Stimulated activated CD8-positive, alpha-beta memory T cell treated with anti-CD3 and anti-CD28 coated beads, Interleukin-7, amount 100 ng/mL, for 1 hour (primary cell): ENCODE measurements around the gene ATG2A.

Experiments used
- DNase-seq, 2 donors: peaks; one replicate each; pipeline ENCODE4 v3.0.0-alpha.2; 2020; ENCODE audit warnings: low read depth in 2 of 2

The ATG2A gene

GRCh38 chr11:64870176-64870892 lies 46.7 kb downstream of the ATG2A start:
- no peak for DNase-seq

DNA sequence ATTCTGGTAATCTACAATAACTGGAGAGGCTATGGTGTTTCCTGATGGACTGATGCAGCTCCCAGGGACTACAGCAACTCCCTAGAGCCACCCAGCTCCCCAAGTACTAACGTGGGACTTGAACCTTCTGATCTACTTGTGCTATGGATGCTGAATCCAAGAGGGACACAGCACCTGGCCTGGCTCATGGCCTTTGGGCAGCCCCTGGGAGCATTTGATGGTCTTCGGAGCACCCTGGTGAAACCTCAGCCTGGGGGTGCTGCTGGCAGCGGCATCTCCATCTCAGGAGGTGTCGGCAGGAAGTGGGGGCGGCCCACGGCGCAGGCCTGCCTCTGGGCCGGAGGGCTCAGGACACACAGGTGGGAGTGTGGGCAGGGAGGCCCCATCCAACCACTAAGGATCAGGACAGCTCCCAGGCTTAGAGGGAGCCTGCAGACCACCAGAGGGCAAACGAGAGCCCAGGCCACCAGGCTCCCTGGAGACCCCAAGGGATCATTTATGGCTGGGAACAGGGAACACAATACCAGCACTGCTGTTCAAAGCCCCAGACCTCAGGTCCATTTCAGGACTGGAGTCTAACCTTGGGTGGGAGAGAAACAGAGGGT lies 47.3 kb downstream of the ATG2A start:
- DNase-seq = no peak

DNA sequence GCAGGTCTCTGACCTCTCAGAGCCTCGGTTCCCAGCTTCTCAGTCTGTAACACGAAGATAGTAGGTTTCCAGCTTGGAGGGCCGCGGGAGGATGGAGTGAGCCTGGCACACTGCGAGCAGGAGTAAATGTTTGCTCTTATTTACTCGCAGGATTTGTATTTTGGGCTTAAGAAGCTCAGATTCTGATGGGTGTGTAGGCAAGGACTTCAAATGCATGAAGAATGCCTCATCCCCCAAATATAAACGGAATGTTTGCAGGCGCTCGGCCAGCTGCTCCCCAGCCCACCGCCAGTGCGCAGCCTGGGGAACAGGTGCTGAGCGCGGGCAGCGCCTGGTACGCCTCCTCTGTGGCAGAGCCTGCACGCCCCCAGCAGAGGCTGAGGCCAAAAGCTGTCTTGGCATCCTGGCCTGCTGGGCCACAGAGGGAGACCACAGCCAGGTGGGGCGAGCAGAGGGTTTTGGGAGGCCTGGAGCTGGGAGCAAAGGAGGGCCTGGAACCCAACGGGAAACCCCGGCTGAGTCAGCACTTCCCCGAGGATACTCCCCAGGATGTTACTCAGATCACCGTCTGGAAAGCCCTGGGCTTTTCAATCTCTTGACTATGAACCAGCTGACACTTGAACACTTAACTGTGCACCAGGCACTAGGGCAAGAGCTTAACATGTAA lies 48.0 kb downstream of the ATG2A start:
- no peak for DNase-seq

DNA sequence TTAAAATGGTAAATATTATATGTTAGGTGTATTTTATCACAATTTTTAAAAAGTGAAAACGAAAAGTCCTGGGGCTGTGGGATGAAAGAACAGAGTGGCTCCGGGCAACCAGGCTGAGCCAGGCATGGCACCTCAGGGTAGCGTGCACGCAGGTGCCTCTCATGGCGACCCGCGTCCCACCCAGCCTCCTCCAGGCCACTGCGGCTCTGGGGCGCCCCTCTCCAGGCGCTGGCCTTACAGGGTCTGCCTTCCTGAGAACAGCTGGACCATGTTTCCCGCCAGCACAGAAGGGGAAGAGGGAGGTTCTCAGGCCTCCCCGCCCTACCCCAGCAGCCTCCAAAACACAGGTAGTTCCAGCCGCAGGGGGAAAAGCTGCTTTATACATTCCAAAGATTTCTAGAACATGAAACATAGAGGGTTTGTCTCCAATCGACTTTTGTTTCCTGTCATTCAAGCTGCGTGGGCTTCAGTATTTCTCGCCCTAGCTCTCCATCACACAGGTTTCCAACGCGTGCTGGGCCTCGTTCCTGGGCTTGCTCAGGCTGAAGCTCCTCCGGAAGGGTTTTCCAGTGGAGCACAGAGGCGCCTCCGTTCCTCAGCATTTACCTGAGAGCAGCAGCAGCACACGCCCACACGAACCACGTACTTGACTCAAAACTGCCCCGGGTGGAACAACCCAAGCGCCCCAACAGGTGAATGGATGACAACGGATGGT lies 49.1 kb downstream of the ATG2A start:
- no peak for DNase-seq

DNA sequence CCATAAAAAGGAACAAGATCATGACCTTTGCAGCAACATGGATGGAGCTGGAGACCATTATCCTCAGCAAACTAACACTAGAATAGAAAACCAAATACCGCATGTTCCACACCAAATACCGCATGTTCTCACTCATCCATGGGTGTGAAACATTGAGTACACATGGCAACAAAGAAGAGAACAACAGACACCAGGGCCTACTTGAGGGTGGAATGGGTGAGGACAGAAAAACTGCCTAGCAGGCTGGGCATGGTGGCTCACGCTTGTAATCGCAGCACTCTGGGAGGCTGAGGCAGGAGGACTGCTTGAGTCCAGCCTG lies 50.9 kb downstream of the ATG2A start:
- DNase-seq = no peak

DNA sequence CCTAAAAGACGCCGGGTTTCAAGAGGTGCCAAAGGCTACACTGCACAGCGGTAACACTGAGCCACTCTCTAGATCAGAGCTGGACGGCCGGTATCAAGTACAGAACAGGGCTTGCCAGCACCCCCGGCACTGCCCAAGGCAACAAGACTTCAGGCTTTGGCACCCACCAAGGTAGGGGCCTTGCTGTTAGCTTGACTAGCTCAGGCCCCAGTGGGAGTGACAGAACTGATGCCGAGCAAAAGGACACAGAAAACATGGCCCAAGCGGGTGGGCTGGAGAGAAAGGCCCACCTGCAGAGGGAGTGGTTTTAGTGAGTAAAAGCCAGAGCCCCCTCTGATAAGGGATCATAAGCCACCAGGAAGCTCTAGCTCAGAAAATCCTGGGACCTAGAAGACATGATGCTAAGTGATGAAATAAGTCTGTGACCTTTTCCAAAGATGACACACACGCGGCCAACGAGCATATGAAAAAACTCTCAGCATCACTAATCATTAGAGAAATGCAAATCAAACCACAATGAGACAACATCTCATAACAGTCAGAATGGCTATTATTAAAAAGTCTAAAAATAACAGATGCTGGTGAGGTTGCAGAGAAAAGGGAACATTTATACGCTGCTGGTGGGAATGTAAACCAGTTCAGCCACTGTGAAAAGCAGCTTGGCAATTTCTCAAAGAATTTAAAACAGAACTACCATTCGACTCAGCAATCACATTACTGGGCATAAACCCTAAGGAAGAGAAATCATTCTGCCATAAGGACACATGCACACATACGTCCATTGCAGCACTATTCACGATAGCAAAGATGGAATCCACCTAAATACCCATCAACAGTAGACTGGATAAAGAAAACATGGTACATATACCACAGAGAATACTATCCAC lies 51.5 kb downstream of the ATG2A start:
- DNase-seq = no peak

DNA sequence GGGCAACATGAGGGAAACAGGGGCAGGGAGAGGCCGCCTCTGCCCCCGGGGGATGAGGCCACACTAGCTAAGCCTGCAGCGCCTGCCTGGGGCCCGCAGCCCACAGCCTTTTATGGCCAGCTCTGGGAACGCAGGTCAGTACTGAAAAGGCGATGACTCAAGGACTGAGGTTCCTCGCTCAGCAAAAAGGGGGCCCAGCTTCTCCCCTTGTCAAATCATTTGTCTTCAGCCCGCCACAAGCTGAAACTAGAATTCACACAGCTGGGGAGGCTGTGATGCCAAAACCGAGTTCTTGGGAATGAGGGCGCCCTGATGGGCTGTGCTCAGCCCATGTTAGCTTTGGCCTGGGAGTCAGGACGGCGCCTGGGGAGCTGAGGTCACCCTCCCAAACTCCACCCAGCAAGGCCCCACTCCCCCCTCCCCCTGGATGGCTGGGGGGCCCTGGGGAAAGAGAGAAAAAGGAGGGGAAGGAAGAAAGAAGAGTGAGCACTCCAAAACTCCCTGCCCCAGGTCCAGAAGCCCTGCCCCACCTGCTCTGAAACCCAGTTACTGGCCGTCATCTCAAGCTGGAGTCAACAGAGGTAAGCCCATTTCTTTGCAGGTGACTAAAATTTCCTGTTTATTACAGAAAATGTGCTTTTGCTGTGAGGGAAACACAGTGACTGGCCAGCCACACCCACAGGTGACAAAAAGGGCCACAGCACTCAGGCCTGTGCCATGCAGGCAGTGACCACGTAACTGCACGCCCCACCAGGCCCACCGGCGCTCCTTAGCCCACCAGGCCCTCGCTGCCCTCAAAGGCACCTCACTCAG lies 52.3 kb downstream of the ATG2A start:
- no peak for DNase-seq

DNA sequence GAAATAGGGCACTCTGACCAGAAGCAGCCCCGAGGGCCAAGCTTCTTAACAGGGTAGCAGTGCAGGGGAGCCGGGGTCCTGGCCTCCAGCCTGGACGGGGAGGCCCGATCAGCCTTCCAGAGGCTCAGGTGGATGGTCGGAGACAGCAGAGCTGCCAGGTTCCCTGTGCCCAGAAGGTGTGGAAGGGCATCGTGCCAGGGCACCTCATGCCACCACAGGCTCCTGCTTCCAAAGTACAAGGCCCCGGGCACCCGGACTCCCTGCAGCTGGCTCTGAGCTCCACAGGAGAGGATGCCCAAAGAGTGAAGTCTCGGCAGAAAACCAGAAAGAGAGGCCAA lies 52.9 kb downstream of the ATG2A start:
- DNase-seq = no peak

- no peak for DNase-seq
Observed at GRCh38 chr11:64863391-64864060, 53.5 kb downstream of the ATG2A start.

- no peak for DNase-seq
Observed at GRCh38 chr11:64862987-64863390, 54.0 kb downstream of the ATG2A start.

DNA sequence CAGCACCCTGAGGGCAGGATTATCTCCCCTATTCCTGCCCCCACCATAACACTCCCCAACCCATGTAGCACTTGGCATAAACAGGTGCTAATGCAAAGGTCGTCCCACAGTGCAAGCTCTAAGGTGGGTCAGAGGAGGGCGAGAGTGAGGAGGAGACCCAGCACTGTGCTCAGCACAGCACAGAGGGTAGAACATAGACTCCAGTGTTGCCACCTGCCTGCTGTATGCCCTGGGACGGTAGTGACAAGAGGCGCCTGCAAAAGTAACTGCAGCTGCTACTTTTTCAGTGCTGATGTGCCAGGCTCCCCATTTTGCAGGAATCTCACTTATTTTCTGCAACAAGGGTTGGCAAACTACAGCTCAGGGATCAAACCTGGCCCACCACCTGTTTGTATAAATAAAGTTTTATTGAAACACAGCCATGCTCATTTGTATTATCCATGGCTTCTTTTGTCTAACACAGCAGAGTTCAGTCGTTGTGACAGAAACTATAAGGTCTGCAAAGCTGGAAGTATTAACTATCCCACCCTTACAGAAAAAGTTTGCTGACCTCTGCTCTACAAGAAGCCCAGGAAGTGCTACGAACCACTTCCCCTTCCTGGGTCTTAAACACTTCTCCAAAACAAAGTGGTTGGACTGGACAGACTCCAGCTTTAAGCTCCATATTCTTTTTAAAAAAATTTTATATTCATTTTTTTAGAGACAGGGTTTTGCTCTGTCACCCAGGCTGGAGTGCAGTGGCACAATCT lies 55.6 kb downstream of the ATG2A start:
- DNase-seq = no peak

GRCh38 chr11:64859542-64860414 lies 57.2 kb downstream of the ATG2A start:
- DNase-seq = no peak

DNA sequence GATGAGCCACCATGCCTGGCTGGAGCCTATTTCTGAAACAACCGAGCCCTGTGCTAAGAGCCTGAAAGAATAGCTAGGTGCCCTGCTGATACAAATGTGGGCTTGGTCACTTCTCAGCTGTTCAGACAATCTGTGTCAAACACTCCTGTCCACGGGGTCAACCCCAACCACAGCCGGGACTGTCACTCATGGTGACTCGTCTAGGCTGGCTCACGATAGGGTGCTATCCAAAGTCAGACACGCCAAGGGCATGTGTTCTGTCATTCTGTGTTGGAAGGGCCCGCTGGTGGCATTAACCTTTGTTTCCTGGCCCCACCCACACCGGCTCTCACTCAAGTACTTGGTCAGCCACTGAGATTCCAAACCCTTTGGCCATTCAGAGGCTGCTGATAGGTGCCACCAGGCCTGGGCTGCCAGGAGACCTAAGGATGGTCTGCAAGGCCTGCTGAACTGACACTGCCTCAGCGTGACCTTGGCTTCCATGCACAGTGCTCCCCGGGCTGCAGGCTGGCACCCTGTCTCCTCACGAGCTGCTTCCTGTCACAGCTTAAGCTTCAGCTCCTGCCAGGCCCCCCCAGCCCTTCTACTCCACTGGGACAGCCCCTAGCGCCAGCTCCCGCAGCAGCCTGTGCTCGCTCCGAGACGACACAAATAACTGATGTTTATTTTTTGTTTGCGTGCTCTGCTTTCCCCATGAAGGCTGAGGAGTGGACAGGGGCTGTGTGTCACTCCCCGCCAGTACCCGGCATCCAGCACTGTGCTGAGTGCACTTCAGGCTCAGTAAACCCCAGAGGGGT lies 58.3 kb downstream of the ATG2A start:
- peak in 1 of 2 donors; percentile 45 for DNase-seq

GRCh38 chr11:64857485-64857884 lies 59.5 kb downstream of the ATG2A start:
- DNase-seq = no peak

GRCh38 chr11:64856382-64857227 lies 60.4 kb downstream of the ATG2A start:
- DNase-seq = no peak

DNA sequence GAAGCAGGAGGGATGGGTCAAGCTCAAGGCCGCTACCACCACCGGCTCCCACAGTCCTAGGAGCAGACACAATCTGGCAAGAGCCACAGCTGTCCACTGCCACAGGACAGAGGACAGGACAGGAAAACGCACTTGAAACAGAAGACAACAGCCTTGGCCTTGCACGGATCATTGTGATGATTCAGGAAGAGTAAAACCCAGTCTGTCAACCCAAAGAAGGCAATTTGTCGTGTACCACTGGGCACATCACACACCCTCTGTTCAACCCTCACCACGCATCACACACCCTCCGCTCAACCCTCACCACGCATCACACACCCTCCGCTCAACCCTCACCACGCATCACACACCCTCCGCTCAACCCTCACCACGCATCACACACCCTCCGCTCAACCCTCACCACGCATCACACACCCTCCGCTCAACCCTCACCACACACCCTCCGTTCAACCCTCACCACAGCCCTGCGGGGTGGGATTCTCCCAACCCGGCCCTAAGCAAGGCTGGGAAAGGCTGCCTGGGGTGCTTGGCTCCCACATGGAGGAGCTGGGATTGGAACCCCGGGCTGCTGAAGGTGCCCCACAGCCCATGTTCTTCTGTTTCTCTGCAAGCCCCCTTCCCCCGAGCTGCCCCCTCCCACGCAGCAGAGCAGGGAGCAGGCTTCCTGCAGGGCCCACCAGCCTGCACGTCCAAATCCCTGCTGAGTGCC lies 61.3 kb downstream of the ATG2A start:
- no peak for DNase-seq
